Mucosa of descending colon (tissue), 3 donors: ENCODE measurements around the gene SLC36A2. TPM values are rescaled to one million over a fixed set of nuclear protein-coding genes. Genes with fewer than 3 reads are reported as not detected.

Source experiments
- ATAC-seq: fragments of 200-7000 bp; cut with Tn5 transposase; one replicate; pipeline ENCODE4 v1.9.1; 2020; ENCODE audit warnings: mild to moderate bottlenecking, moderate library complexity
- DNase-seq, 3 donors: peaks; one replicate each; pipeline ENCODE4 v3.0.0-alpha.2; 2020
- H3K36me3 ChIP-seq: fragments of 200-600 bp; one replicate; pipeline ENCODE4 v1.8.0; 2021; ENCODE audit warnings: low read depth, mild to moderate bottlenecking
- H3K4me1 ChIP-seq: fragments of 200-600 bp; one replicate; pipeline ENCODE4 v1.8.0; 2021; ENCODE audit warnings: low read depth, mild to moderate bottlenecking
- H3K4me3 ChIP-seq: fragments of 200-600 bp; one replicate; pipeline ENCODE4 v1.8.0; 2021; ENCODE audit warnings: mild to moderate bottlenecking
- H3K9me3 ChIP-seq: fragments of 200-600 bp; one replicate; pipeline ENCODE4 v1.8.0; 2021; ENCODE audit warnings: mild to moderate bottlenecking
- CTCF ChIP-seq: fragments of 200-600 bp; IDR thresholded peaks from one replicate; pipeline ENCODE4 v1.8.0; 2022; ENCODE audit warnings: antibody characterized with exemption, mild to moderate bottlenecking
- intact Hi-C, 2 donors: fragments of 100-400 bp; cut with DNase I in 1 of 2; cut with micrococcal nuclease in 1 of 2; formaldehyde crosslinking; loops; one replicate each; pipeline versions ENCODE4 v1.11.0 to v1.11.1; 2022; cut with DNase I, micrococcal nuclease
- total RNA-seq, 3 donors: library from RNA; stranded (reverse); fragmentation: NEBNext Ultra II Directional in 2 of 3; extraction: Animal tissue kit (Norgen Biotek cat#: 25700) in 2 of 3; gene quantifications; one replicate each; pipeline versions ENCODE4 v1.2.1 to v1.2.4, GENCODE V29; 2021 to 2023
- donor health status: DM: no; HTN: no; CAD: no; lungs with moderate emphysema.
- donor health status: DM: no; HTN: no; CAD: no.
- donor health status: DM: no; HTN: yes; CAD: no.

SLC36A2 gene
- total RNA-seq, 3 donors from 2014 or later = not detected

- intact Hi-C loops = no loop called here
- TF ChIP-seq CTCF = no peak
- Histone ChIP-seq H3K36me3 (no peaks in the 10 kb centered on the region), H3K4me1 (no peaks in the 10 kb centered on the region), H3K9me3 (no peaks in the 10 kb centered on the region), H3K4me3 (no peak overlapping the region)
- ATAC-seq (no peak), DNase-seq (no peak)
Observed at GRCh38 chr5:151345187-151345807, 2.1 kb downstream of the SLC36A2 start.

GRCh38 chr5:151344088-151344487 is 3.3 kb downstream of the SLC36A2 start:
- no peak for TF ChIP-seq CTCF
- intact Hi-C loops = no loop called here
- DNase-seq = no peak

GRCh38 chr5:151340004-151340403 is 7.4 kb downstream of the SLC36A2 start:
- H3K9me3 ChIP-seq = no peaks in the 10 kb centered on the region
- intact Hi-C loops = no loop called here
- H3K4me1 ChIP-seq = no peaks in the 10 kb centered on the region
- DNase-seq (no peak), ATAC-seq (no peak)
- H3K4me3 ChIP-seq = no peak overlapping the region
- no peaks in the 10 kb centered on the region for H3K36me3 ChIP-seq
- TF ChIP-seq CTCF = no peak

More at GRCh38 chr5:151344088-151344487, 3.3 kb downstream of the SLC36A2 start:
- no peaks in the 10 kb centered on the region for H3K36me3 ChIP-seq
- H3K4me1 ChIP-seq = no peaks in the 10 kb centered on the region
- H3K4me3 ChIP-seq = no peak overlapping the region
- no peak for ATAC-seq
- no peaks in the 10 kb centered on the region for H3K9me3 ChIP-seq

- no peaks in the 10 kb centered on the region for H3K36me3 ChIP-seq
- DNase-seq (no peak), ATAC-seq (no peak)
- no peaks in the 10 kb centered on the region for H3K4me1 ChIP-seq
- no peak overlapping the region for H3K4me3 ChIP-seq
- intact Hi-C loops = no loop called here
- no peak for TF ChIP-seq CTCF
- no peaks in the 10 kb centered on the region for H3K9me3 ChIP-seq
Observed at GRCh38 chr5:151338734-151339133, 8.6 kb downstream of the SLC36A2 start.

GRCh38 chr5:151332857-151333256 is 14.5 kb downstream of the SLC36A2 start:
- Histone ChIP-seq H3K36me3 (no peaks in the 10 kb centered on the region), H3K9me3 (no peaks in the 10 kb centered on the region), H3K4me1 (no peaks in the 10 kb centered on the region), H3K4me3 (no peak overlapping the region)
- ATAC-seq = no peak
- intact Hi-C loops = no loop called here
- DNase-seq = no peak
- TF ChIP-seq CTCF = no peak

GRCh38 chr5:151328734-151329133 is 18.6 kb downstream of the SLC36A2 start:
- Histone ChIP-seq H3K4me3 (no peak overlapping the region), H3K4me1 (no peaks in the 10 kb centered on the region), H3K9me3 (no peaks in the 10 kb centered on the region), H3K36me3 (no peaks in the 10 kb centered on the region)
- intact Hi-C loops = no loop called here
- DNase-seq = no peak
- ATAC-seq = no peak
- TF ChIP-seq CTCF = no peak
